SU-DHL-6 (cell line): ENCODE results near the gene SLC18A2.

Source experiments
- H2AFZ ChIP-seq: fragments of 200-600 bp; sonication (generic); 2 replicates; pipeline ENCODE4 v1.6.1; 2014; ENCODE audit warnings: low read depth, mild to moderate bottlenecking, moderate library complexity, mixed read lengths, antibody characterized with exemption, low read length; ENCODE audit not compliant: severe bottlenecking
- H3F3A ChIP-seq: fragments of 200-600 bp; shearing (Covaris generic); 2 replicates; pipeline ENCODE4 v1.6.0; 2016; ENCODE audit warnings: antibody characterized with exemption, mild to moderate bottlenecking; ENCODE audit not compliant: insufficient read depth
- H3K27ac ChIP-seq: fragments of 200-600 bp; sonication (generic); 2 replicates; pipeline ENCODE4 v1.5.1; 2016; ENCODE audit warnings: low read depth, mild to moderate bottlenecking, low read length, moderate library complexity, mixed read lengths
- H3K27me3 ChIP-seq: fragments of 200-600 bp; sonication (generic), shearing (Covaris generic); 2 replicates; pipeline ENCODE4 v1.6.0; 2014; ENCODE audit warnings: mild to moderate bottlenecking, low read length
- H3K36me3 ChIP-seq: fragments of 200-600 bp; sonication (generic); 2 replicates; pipeline ENCODE4 v1.6.1; 2014; ENCODE audit warnings: mild to moderate bottlenecking, low read length, mixed read lengths
- H3K4me2 ChIP-seq: fragments of 300-600, 200-600 bp; shearing (Covaris generic), sonication (generic); 2 replicates; pipeline ENCODE4 v1.6.0; 2014; ENCODE audit warnings: low read length, low read depth, mild to moderate bottlenecking; ENCODE audit not compliant: poor library complexity, severe bottlenecking
- H3K4me3 ChIP-seq: fragments of 200-600 bp; sonication (generic); 2 replicates; pipeline ENCODE4 v1.5.1; 2014; ENCODE audit warnings: antibody characterized with exemption, low read length, mild to moderate bottlenecking, mixed read lengths; ENCODE audit not compliant: insufficient read depth, poor library complexity, severe bottlenecking
- H3K79me2 ChIP-seq: fragments of 200-600 bp; sonication (generic); 2 replicates; pipeline ENCODE4 v1.6.1; 2014; ENCODE audit warnings: mild to moderate bottlenecking, low read length, moderate library complexity; ENCODE audit not compliant: insufficient read depth
- H3K9ac ChIP-seq: fragments of 200-600 bp; sonication (generic); 2 replicates; pipeline ENCODE4 v1.7.0; 2014; ENCODE audit warnings: mild to moderate bottlenecking, low read length
- H3K9me2 ChIP-seq: fragments of 200-600 bp; sonication (generic); replicated peaks from 2 replicates; pipeline ENCODE4 v1.6.1; 2014; ENCODE audit warnings: low read length; ENCODE audit not compliant: insufficient read depth
- H3K9me3 ChIP-seq: fragments of 200-600 bp; sonication (generic); 2 replicates; pipeline ENCODE4 v1.6.1; 2014; ENCODE audit warnings: low read length, mixed read lengths; ENCODE audit not compliant: insufficient read depth
- H4K20me1 ChIP-seq: fragments of 200-600 bp; sonication (generic); 2 replicates; pipeline ENCODE4 v1.6.1; 2014; ENCODE audit warnings: low read depth, mild to moderate bottlenecking, antibody characterized with exemption, low read length, moderate library complexity, mixed read lengths
- EZH2phosphoT487 ChIP-seq: fragments of 200-600 bp; sonication (generic), shearing (Covaris generic); conservative IDR thresholded peaks from 2 replicates; pipeline ENCODE4 v1.6.1; 2018; ENCODE audit warnings: mild to moderate bottlenecking, antibody characterized with exemption, low read length, moderate library complexity, mixed read lengths
- TF ChIP-seq, protein P1 (sequence below): fragments of 200-600 bp; sonication (generic); IDR thresholded peaks from one replicate; pipeline ENCODE4 v1.5.1; 2017; ENCODE audit warnings: antibody characterized with exemption, mild to moderate bottlenecking, low read length, moderate library complexity; ENCODE audit not compliant: insufficient read depth, poor library complexity, severe bottlenecking

SLC18A2 gene

DNA sequence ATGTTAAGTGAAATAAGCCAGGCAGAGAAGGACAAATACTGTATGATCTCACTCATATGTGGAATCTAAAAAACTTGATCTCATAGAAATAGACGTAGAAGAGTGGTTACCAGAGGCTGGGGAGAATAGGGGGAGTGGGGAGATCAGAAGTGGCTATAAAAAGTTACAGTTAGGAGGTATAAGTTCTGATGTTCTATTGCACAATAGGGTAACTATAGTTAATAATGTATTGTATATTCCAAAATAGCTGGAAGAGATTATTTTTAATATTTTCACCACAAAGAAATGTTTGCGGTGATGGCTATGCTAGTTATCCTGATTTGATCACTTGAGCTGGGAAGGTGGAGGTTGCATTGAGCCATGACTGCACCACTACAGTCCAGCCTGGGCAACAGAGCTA is 53.8 kb downstream of the SLC18A2 start:
- Histone ChIP-seq H3K4me3 (no peak overlapping the region), H3K36me3 (peaks cover 2% of the 10 kb centered on the region; the same call in 1 of the 2 replicates), H3K27me3 (no peaks in the 10 kb centered on the region), H3K9ac (no peak overlapping the region), H2AFZ (no peak overlapping the region), H3K27ac (no peak overlapping the region), H4K20me1 (0 out of 2 replicates have a peak, but pooled peaks cover 4% of the 10 kb centered on the region), H3F3A (no peaks in the 10 kb centered on the region), H3K4me2 (no peak overlapping the region), H3K9me3 (no peaks in the 10 kb centered on the region), H3K79me2 (peaks cover 5% of the 10 kb centered on the region), H3K9me2 (no peaks in the 10 kb centered on the region)
- no peak for TF ChIP-seq EZH2phosphoT487
- TF ChIP-seq, protein P1, sequence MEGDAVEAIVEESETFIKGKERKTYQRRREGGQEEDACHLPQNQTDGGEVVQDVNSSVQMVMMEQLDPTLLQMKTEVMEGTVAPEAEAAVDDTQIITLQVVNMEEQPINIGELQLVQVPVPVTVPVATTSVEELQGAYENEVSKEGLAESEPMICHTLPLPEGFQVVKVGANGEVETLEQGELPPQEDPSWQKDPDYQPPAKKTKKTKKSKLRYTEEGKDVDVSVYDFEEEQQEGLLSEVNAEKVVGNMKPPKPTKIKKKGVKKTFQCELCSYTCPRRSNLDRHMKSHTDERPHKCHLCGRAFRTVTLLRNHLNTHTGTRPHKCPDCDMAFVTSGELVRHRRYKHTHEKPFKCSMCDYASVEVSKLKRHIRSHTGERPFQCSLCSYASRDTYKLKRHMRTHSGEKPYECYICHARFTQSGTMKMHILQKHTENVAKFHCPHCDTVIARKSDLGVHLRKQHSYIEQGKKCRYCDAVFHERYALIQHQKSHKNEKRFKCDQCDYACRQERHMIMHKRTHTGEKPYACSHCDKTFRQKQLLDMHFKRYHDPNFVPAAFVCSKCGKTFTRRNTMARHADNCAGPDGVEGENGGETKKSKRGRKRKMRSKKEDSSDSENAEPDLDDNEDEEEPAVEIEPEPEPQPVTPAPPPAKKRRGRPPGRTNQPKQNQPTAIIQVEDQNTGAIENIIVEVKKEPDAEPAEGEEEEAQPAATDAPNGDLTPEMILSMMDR: no peak

DNA sequence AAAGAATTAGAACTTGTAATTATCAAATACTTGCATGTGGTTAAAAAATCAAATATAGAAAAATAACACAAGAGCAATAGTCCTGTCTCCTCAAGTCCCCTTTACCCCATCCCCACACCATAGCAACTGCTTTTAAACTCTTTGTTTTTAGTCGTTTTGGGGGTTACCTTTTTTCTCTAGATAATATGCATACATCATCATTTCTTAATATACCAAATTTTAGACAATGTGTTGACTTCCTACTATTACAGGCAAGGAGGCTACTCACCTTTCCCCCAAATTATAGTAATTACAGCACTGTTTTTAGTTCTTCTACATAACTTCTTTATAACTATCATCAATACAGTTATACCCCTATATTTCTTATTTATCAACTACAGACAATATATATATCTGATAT is 57.3 kb downstream of the SLC18A2 start:
- H3K9me2 ChIP-seq: no peaks in the 10 kb centered on the region
- no peak overlapping the region for H3K27ac ChIP-seq
- no peaks in the 10 kb centered on the region for H3K27me3 ChIP-seq
- H3K4me2 ChIP-seq: no peak overlapping the region
- H3K4me3 ChIP-seq: no peak overlapping the region
- TF ChIP-seq, protein P1: no peak
- TF ChIP-seq EZH2phosphoT487: no peak
- H3K9ac ChIP-seq: no peak overlapping the region
- H3K9me3 ChIP-seq: no peaks in the 10 kb centered on the region
- peaks cover 5% of the 10 kb centered on the region for H3K79me2 ChIP-seq
- 0 out of 2 replicates have a peak, but pooled peaks cover 4% of the 10 kb centered on the region for H4K20me1 ChIP-seq
- H3F3A ChIP-seq: no peaks in the 10 kb centered on the region
- 0 out of 2 replicates have a peak, but pooled peaks cover 2% of the 10 kb centered on the region for H3K36me3 ChIP-seq
- H2AFZ ChIP-seq: no peak overlapping the region

DNA sequence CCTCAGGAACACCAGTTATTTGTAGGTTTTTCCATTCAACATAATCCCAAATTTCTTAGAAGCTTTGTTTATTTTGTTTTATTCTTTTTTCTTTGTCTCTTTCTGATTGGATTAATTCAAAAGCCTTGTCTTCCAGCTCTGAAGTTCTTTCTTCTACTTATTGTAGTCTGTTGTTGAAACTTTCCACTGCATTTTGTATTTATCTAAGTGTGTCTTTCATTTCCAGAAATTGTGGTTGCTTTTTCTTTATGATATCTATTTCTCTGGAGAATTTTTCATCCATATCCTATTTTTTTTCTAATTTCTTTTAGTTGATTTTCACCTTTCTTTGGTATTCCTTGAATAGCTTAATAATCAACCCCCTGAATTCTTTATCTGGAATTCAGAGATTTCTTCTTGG is 58.5 kb downstream of the SLC18A2 start:
- Histone ChIP-seq H3K4me3 (no peak overlapping the region), H3F3A (no peaks in the 10 kb centered on the region), H3K36me3 (no peaks in the 10 kb centered on the region), H3K9me2 (no peaks in the 10 kb centered on the region), H4K20me1 (0 out of 2 replicates have a peak, but pooled peaks cover under 1% of the 10 kb centered on the region), H2AFZ (no peak overlapping the region), H3K27me3 (no peaks in the 10 kb centered on the region), H3K79me2 (peaks cover 1% of the 10 kb centered on the region), H3K4me2 (no peak overlapping the region), H3K9ac (no peak overlapping the region), H3K9me3 (no peaks in the 10 kb centered on the region), H3K27ac (no peak overlapping the region)
- TF ChIP-seq EZH2phosphoT487: no peak
- TF ChIP-seq, protein P1: no peak
